ENCODE results near the gene DGCR2. TPM values are rescaled to one million over a fixed set of nuclear protein-coding genes. Genes with fewer than 3 reads are reported as not detected.
"Not testable (repeated sequence)": the region's sequence is repeated elsewhere in the genome, so short reads cannot be mapped to it uniquely, and the experiment has no call there.

Gene DGCR2
- total and polyA plus RNA-seq, 9 donors = 23.9 to 71.9 (median 59.1) TPM

GRCh38 chr22:19052941-19053541, 69.2 kb downstream of the DGCR2 start:
- no peak for TF ChIP-seq POLR2A (IDR thresholded peaks at IDR 0.05)
- TF ChIP-seq EP300 (IDR thresholded peaks at IDR 0.05) = no peak
- no peak for DNase-seq
- no peaks in the 10 kb centered on the region for H3K4me1 ChIP-seq (ENCODE audit: insufficient read depth)
- H3K4me3 ChIP-seq = no peak overlapping the region
- no peaks in the 10 kb centered on the region for H3K36me3 ChIP-seq
- no peak overlapping the region for H3K27ac ChIP-seq
- H3K27me3 ChIP-seq = no peaks in the 10 kb centered on the region
- 94 to 97% (median 96%) methylated on average over 4 of the region's 4 CpGs for WGBS, 3 donors
- no peaks in the 10 kb centered on the region for H3K9me3 ChIP-seq
- intact Hi-C loops (cut with DNase I) = loop anchor here in 1 of 4 donors (10.0 kb wide), 1 partner anchor 62 kb away; no protein-coding TSS in a partner anchor

DNA sequence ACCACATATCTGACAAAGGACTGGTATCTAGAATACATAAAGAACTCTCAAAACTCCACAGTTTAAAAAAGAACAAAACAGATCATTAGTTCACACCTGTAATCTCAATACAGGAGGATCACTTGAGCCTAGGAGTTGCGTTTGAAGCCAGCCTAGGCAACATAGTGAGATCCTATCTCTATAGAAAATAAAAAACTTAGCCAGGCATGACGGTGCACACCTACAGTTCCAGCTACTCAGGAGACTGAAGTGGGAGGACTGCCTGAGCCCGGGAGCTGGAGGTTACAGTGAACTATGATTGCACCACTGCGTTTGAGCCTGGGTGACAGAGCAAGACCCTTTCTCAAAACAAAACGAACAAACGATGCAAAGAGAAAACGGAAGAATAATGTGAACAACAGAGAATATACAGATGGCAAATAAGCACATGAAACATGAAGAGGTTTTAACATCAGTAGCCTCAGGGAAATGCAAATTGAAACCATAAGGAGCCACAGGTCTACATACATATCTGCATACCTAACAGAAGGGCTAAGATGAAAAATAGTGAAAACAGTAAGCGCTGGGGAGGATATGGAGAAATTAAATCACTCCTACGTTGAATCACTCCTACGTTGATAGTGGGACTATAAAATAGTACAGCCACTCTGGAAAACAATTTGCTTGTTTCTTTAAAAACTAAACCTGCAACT, 70.7 kb downstream of the DGCR2 start:
- no peak overlapping the region for H3K4me3 ChIP-seq
- no peaks in the 10 kb centered on the region for H3K36me3 ChIP-seq
- WGBS, 3 donors = 66 to 73% (median 72%) methylated on average over 10 of the region's 10 CpGs
- no peak for TF ChIP-seq EP300 (IDR thresholded peaks at IDR 0.05)
- TF ChIP-seq POLR2A (IDR thresholded peaks at IDR 0.05) = no peak
- TF ChIP-seq, protein P1, sequence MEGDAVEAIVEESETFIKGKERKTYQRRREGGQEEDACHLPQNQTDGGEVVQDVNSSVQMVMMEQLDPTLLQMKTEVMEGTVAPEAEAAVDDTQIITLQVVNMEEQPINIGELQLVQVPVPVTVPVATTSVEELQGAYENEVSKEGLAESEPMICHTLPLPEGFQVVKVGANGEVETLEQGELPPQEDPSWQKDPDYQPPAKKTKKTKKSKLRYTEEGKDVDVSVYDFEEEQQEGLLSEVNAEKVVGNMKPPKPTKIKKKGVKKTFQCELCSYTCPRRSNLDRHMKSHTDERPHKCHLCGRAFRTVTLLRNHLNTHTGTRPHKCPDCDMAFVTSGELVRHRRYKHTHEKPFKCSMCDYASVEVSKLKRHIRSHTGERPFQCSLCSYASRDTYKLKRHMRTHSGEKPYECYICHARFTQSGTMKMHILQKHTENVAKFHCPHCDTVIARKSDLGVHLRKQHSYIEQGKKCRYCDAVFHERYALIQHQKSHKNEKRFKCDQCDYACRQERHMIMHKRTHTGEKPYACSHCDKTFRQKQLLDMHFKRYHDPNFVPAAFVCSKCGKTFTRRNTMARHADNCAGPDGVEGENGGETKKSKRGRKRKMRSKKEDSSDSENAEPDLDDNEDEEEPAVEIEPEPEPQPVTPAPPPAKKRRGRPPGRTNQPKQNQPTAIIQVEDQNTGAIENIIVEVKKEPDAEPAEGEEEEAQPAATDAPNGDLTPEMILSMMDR (IDR thresholded peaks at IDR 0.05) = no peak
- H3K4me1 ChIP-seq (ENCODE audit: insufficient read depth) = no peaks in the 10 kb centered on the region
- DNase-seq = no peak
- no peak overlapping the region for H3K27ac ChIP-seq
- H3K27me3 ChIP-seq = no peaks in the 10 kb centered on the region
- intact Hi-C loops (cut with DNase I) = loop anchor here in 1 of 4 donors (10.0 kb wide), 1 partner anchor 63 kb away; no protein-coding TSS in a partner anchor
- H3K9me3 ChIP-seq = no peaks in the 10 kb centered on the region

- H3K4me1 ChIP-seq (ENCODE audit: insufficient read depth); DNase-seq: not testable (repeated sequence)
- intact Hi-C loops (cut with DNase I) = loop anchor here in 1 of 4 donors (10.0 kb wide), 1 partner anchor 64 kb away; no protein-coding TSS in a partner anchor
Measured at GRCh38 chr22:19050847-19051246, 71.4 kb downstream of the DGCR2 start.

GRCh38 chr22:19050117-19050516, 72.1 kb downstream of the DGCR2 start:
- DNase-seq = no peak
- no peak overlapping the region for H3K4me3 ChIP-seq
- H3K36me3 ChIP-seq = no peaks in the 10 kb centered on the region
- TF ChIP-seq, protein P1 (IDR thresholded peaks at IDR 0.05) = no peak
- TF ChIP-seq EP300 (IDR thresholded peaks at IDR 0.05) = no peak
- no peak for TF ChIP-seq POLR2A (IDR thresholded peaks at IDR 0.05)
- WGBS, 3 donors = 88 to 92% (median 90%) methylated on average over 3 of the region's 3 CpGs
- intact Hi-C loops (cut with DNase I) = loop anchor here in 1 of 4 donors (10.0 kb wide), 1 partner anchor 65 kb away; no protein-coding TSS in a partner anchor
- H3K27me3 ChIP-seq = no peaks in the 10 kb centered on the region
- no peaks in the 10 kb centered on the region for H3K9me3 ChIP-seq
- no peaks in the 10 kb centered on the region for H3K4me1 ChIP-seq (ENCODE audit: insufficient read depth)
- H3K27ac ChIP-seq = no peak overlapping the region

More at GRCh38 chr22:19050847-19051246, 71.4 kb downstream of the DGCR2 start:
- not testable (repeated sequence) for H3K9me3 ChIP-seq, H3K27me3 ChIP-seq, H3K27ac ChIP-seq, H3K36me3 ChIP-seq, H3K4me3 ChIP-seq
- WGBS, 3 donors = 94 to 95% (median 95%) methylated on average over 4 of the region's 4 CpGs

DNA sequence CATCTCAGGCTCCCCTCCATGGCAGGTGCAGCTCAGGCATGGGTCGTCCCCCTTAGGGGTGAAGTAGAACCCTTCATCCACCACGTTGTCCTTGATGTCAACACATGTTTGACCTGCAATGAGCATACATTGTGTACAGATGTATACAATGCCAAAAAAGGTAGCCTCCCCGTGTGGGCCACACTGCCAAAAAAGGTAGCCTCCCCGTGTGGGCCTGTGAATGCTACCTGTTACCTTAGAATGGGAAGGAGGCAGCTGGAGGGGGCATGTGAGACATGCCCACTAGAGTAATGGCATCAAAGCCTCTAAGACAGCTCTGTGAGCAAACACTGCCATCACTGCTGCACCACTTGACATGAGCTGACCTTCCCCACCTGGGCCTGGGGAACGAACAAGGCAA, 73.7 kb downstream of the DGCR2 start:
- Histone ChIP-seq H3K27ac (no peak overlapping the region), H3K4me1 (ENCODE audit: insufficient read depth) (no peaks in the 10 kb centered on the region), H3K36me3 (no peaks in the 10 kb centered on the region), H3K9me3 (no peaks in the 10 kb centered on the region), H3K4me3 (no peak overlapping the region), H3K27me3 (no peaks in the 10 kb centered on the region)
- WGBS, 3 donors = 81 to 95% (median 91%) methylated on average over 5 of the region's 5 CpGs
- TF ChIP-seq, protein P1 (IDR thresholded peaks at IDR 0.05) = no peak
- TF ChIP-seq EP300 (IDR thresholded peaks at IDR 0.05) = no peak
- TF ChIP-seq POLR2A (IDR thresholded peaks at IDR 0.05) = no peak
- peak in 1 of 5 donors; percentile 2 for DNase-seq
- intact Hi-C loops (cut with DNase I) = loop anchor here in 1 of 4 donors (10.0 kb wide), 1 partner anchor 496 kb away; no protein-coding TSS in a partner anchor
